HAP-1 (cell line): ENCODE results near the gene HCK.

Source experiments
- DNase-seq, 2 experiments: peaks; one replicate each; pipeline ENCODE4 v3.0.0-alpha.2; 2016 to 2020; ENCODE audit warnings: low spot score in 2 of 2
- H3K27me3 ChIP-seq: fragments of 250-450 bp; sonication (Bioruptor Pico); 2 replicates; pipeline ENCODE4 v1.5.1; 2020; ENCODE audit warnings: low read depth, mild to moderate bottlenecking, moderate library complexity
- H3K36me3 ChIP-seq: fragments of 250-450 bp; sonication (Bioruptor Pico); replicated peaks from 2 replicates; pipeline ENCODE4 v1.5.1; 2020; ENCODE audit warnings: mild to moderate bottlenecking
- H3K4me1 ChIP-seq: fragments of 250-450 bp; sonication (Bioruptor Pico); 2 replicates; pipeline ENCODE4 v1.5.1; 2020; ENCODE audit warnings: mild to moderate bottlenecking
- H3K4me3 ChIP-seq: fragments of 250-450 bp; sonication (Bioruptor Pico); 2 replicates; pipeline ENCODE4 v1.5.1; 2020; ENCODE audit warnings: mild to moderate bottlenecking, moderate library complexity
- H3K9me3 ChIP-seq: fragments of 250-450 bp; sonication (Bioruptor Pico); 2 replicates; pipeline ENCODE4 v1.5.1; 2020; ENCODE audit warnings: mild to moderate bottlenecking, moderate library complexity
- in situ Hi-C: fragments of 300-500 bp; cut with MboI; formaldehyde crosslinking; loops from 3 replicates; pipeline ENCODE4 v1.14.3; 2020; ENCODE audit warnings: low sequenced_read_pairs, inconsistent platforms, mixed read lengths

Gene HCK

GRCh38 chr20:32141465-32141980, 89.5 kb downstream of the HCK start:
- peaks cover 88% of the 10 kb centered on the region for H3K36me3 ChIP-seq
- no peaks in the 10 kb centered on the region for H3K4me1 ChIP-seq
- H3K9me3 ChIP-seq: no peaks in the 10 kb centered on the region
- no peaks in the 10 kb centered on the region for H3K27me3 ChIP-seq
- no peak for DNase-seq
- in situ Hi-C loops: no loop called here
- no peak overlapping the region for H3K4me3 ChIP-seq

GRCh38 chr20:32142088-32142487, 90.0 kb downstream of the HCK start:
- no peaks in the 10 kb centered on the region for H3K4me1 ChIP-seq
- H3K4me3 ChIP-seq: no peak overlapping the region
- no peak for DNase-seq
- in situ Hi-C loops: no loop called here
- no peaks in the 10 kb centered on the region for H3K9me3 ChIP-seq
- H3K27me3 ChIP-seq: no peaks in the 10 kb centered on the region
- peaks cover 85% of the 10 kb centered on the region for H3K36me3 ChIP-seq

- in situ Hi-C loops: no loop called here
- H3K4me3 ChIP-seq: no peak overlapping the region
- no peaks in the 10 kb centered on the region for H3K4me1 ChIP-seq
- H3K9me3 ChIP-seq: no peaks in the 10 kb centered on the region
- H3K27me3 ChIP-seq: no peaks in the 10 kb centered on the region
- H3K36me3 ChIP-seq: peaks cover 78% of the 10 kb centered on the region
- DNase-seq: no peak
Measured at GRCh38 chr20:32142991-32143390, 90.9 kb downstream of the HCK start.

- no peaks in the 10 kb centered on the region for H3K4me1 ChIP-seq
- H3K36me3 ChIP-seq: peaks cover 76% of the 10 kb centered on the region
- DNase-seq: no peak
- no peaks in the 10 kb centered on the region for H3K9me3 ChIP-seq
- no peaks in the 10 kb centered on the region for H3K27me3 ChIP-seq
- H3K4me3 ChIP-seq: no peak overlapping the region
- in situ Hi-C loops: no loop called here
Measured at GRCh38 chr20:32144898-32145662, 93.0 kb downstream of the HCK start.

GRCh38 chr20:32149566-32150170, 97.6 kb downstream of the HCK start:
- Histone ChIP-seq H3K4me1 (no peaks in the 10 kb centered on the region), H3K27me3 (no peaks in the 10 kb centered on the region), H3K36me3 (peaks cover 74% of the 10 kb centered on the region), H3K4me3 (no peak overlapping the region), H3K9me3 (no peaks in the 10 kb centered on the region)
- DNase-seq: no peak
- in situ Hi-C loops: no loop called here

- no peaks in the 10 kb centered on the region for H3K9me3 ChIP-seq
- H3K27me3 ChIP-seq: no peaks in the 10 kb centered on the region
- no peak for DNase-seq
- in situ Hi-C loops: no loop called here
- H3K4me3 ChIP-seq: no peak overlapping the region
- H3K36me3 ChIP-seq: peaks cover 70% of the 10 kb centered on the region
- no peaks in the 10 kb centered on the region for H3K4me1 ChIP-seq
Measured at GRCh38 chr20:32150291-32150848, 98.3 kb downstream of the HCK start.
